GM12872 (cell line): Measurements from ENCODE around the gene ATP10A.

ENCODE experiments used
- CTCF ChIP-seq: IDR thresholded peaks from 3 replicates; pipeline ENCODE4 v1.5.1; 2011; ENCODE audit warnings: low read depth, mild to moderate bottlenecking, low read length, moderate library complexity; ENCODE audit not compliant: insufficient read depth

Gene ATP10A

DNA sequence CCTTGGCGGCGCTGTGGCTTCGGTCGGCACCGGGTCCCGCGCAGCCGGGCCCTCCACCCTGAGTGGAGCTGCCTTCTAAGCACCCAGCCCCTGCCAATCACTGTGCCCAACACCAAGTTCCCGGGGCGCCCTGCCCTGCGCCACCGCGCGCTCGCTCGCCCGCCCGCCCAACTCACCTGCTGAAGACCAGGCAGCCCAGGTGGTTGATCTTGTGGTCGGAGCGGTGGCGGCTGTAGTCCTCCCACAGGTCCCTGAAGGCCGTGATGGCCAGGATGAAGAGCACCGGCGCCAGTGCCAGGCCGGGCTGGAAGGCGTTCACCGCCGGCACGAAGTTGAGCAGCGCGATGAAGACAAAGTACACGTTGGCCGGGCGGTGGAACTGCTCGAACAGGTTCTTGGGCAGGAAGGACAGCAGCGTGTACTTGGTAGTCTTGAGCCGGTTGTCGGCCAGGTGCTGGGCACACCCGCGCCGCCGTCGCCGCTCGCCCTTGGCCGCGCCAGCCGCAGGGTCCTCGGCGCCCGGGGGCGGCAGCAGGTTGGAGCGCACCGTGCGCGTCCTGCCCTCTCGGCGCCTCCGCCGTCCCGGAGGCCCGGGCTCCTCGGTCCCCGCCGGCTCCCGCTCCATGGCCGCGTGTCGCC is 536 bp downstream of the ATP10A start:
- no peak for TF ChIP-seq CTCF

- TF ChIP-seq CTCF: no peak
Observed at GRCh38 chr15:25862071-25862471, 1.1 kb downstream of the ATP10A start.

DNA sequence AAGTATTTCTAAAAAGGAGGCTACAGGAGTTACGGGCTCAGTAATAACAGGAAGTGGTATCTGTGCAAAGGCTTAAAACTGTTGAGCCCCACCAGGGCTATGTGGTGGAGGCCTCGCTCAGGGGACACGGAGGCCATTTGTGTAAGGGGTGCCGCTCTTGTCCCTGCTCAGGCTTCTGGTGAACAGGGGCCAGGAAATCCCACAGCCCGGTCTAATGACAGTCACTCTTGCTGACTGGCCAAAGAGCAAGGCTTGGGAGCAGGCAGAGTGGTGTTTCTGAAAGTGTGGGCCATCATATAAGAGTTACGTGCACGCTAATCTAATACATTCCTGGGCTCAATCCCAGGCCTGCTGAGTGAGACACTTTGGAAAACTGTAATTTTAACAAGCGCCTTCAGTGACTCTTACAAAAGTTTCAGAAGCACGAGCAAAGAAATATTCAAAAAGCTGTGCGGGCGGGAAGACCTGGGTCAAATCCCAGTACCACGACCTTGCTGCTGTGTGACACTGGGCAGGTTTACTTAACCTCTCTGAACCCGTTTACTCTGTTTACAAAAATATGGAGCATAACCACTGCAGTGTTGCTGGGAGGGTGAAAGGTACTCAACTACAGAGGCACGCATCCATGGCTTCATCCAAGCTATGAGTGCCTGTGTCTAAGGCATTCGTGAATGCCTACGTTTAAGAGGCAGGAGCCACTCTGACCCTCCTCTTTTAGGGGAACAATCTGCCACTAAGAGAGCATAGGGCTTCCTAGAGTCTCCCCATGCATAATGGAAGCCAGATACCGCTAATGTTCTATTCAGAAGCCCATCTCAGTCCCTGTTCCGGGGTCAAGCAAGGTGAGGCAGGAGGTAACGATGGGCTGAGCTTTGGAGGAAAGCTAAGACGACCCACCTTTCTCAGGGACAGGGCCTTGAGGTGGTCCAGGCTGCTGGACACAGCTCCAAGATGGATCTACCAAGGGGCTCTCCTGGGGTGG is 2.0 kb downstream of the ATP10A start:
- TF ChIP-seq CTCF: no peak

DNA sequence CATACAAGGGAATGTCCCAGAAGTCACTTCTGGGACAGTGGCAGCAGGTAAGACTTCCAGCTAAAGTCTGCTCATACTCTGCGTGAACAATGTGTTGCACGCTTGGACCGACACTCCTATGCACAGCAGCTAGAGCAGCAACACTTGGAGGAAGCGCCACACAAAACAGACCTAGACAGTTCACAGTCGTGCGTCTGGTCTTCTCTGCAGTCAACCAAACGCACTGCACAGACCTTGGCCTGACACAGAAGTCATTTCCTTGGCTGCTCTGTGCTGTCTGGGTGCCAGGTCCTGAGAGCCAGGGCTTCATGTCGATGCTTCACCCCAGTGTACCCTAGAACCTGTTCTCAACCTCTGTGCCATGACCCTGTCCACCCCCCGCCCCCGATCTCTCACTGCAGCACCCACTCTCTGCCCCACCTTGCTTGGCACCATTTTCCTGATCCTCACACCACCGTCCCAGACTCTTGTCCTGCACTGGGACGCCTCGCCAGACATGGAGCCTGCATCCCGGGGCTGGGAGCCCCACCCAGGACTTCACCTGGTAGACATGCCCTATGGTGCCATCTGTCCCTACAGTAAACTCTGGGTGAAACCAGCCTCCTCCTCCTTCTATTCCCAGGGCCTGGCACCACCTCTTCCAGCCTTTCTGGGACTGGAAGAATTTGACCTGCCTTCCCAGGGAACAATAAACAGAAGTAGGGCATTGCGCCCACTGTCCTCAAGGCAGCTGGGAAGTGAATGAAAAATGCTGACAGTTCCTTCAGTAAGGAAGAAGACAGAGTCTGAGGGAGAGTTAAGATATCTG is 3.1 kb downstream of the ATP10A start:
- no peak for TF ChIP-seq CTCF

DNA sequence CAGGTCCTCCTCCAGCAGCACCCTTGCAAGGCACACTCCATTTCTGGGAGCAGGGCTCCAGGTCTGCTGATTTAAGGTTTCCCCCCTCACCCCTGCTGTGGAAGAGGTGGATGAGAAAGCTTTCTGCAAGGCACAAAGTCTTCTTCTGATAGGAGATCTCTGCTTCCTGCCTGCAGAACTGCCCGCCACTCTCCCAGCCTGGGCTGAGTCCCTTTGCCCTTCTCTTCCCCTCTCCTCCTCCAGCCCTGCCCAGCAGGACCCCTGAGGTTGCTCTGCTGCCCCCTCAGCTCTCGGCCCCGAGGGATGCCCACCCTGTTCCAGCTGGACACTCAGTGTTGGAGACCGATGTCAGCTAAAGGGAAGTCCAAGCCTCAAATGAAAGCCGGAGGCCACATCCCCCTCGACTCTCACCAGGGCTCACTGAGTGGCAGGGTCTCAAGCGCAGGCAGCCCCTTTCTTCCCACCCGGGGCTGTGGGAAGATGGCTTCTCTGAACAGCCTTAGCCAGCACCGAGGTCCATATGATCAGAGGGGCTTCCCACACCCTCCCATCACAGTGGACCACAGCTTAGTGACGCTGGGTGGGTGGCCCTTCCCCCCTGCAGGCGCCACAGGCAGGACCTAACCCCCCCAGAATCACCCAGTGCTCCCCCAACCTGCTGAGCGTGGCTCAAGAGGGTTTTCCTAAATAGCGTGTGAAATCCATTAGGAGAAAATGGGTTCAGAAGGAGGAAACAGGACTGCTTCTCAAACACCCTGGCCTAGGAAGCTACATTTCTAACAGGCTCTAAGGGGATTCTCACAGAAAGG is 4.0 kb downstream of the ATP10A start:
- TF ChIP-seq CTCF: no peak

DNA sequence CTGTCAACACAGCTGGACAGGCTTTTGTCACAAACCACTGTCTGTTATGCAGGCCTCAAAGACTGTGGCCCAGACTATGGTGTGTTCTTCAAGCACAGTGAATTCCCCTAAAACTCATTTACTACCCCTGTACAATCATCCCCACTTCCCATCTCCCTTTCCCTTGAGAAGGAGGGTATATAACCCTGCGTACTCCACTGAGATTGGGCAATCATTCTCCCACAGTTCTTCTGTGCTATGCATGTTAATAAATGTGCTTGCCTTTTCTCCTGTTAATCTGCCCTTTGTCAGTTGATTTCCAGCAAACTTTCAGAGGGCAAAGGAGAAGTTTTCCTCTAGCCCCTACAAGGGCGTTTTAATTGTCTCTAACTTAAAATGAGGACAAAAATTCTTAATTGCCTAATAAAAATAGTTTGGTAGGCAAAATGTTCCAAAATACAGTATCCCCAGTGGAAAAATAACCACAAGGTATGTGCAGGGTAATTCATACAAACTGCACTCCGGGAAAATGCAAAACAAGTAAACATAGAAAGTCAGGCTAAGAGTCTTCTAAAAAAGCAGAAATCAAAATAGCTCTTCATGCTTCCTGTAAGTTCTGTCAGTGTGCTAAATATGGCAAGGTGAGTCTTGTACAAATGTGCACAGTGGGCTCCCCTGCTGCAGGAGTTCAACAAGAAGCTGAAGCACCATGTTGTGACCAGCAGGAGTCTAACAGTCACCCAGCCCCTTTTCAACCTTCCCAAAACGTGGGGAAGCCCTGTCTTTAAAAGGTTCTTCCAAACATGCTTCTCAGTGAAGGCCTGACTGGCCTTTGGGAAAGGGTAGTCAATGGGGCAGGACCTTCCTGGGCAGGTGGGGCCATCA is 10.2 kb downstream of the ATP10A start:
- no peak for TF ChIP-seq CTCF
